Activated CD4-positive, alpha-beta T cell treated with anti-CD3 and anti-CD28 coated beads for 36 hours (primary cell): ENCODE results near the gene SPEM2. TPM values are rescaled to one million over a fixed set of nuclear protein-coding genes. Genes with fewer than 3 reads are reported as not detected.

Experiments used
- ATAC-seq: fragments of 200-7000 bp; cut with Tn5 transposase; one replicate; pipeline ENCODE4 v1.10.0; 2021; ENCODE audit warnings: mild to moderate bottlenecking, moderate library complexity
- CTCF ChIA-PET: fragments of 350-600 bp; sonication (Branson Sonifier 250); formaldehyde crosslinking; loops from one replicate; lab custom pipeline; 2021; ENCODE audit warnings: antibody characterized with exemption; lab: Charles Lee
- POLR2A ChIA-PET: fragments of 350-600 bp; sonication (Branson Sonifier 250); formaldehyde crosslinking; loops from one replicate; lab custom pipeline; 2021; ENCODE audit warnings: antibody characterized with exemption, inconsistent platforms; lab: Charles Lee
- DNase-seq: peaks from one replicate; pipeline ENCODE4 v3.0.0-alpha.2; 2020
- H3K27ac Mint-ChIP-seq: one replicate; pipeline ENCODE4 v1.8.0; 2021; ENCODE audit warnings: mixed read lengths
- H3K27me3 Mint-ChIP-seq: one replicate; pipeline ENCODE4 v1.8.0; 2021; ENCODE audit warnings: mixed read lengths
- H3K36me3 Mint-ChIP-seq: one replicate; pipeline ENCODE4 v1.8.0; 2021; ENCODE audit warnings: low read depth, mixed read lengths
- H3K4me1 Mint-ChIP-seq: one replicate; pipeline ENCODE4 v1.8.0; 2021; ENCODE audit warnings: mixed read lengths
- H3K4me3 Mint-ChIP-seq: one replicate; pipeline ENCODE4 v1.8.0; 2021; ENCODE audit warnings: mild to moderate bottlenecking, moderate library complexity, mixed read lengths
- H3K9me3 Mint-ChIP-seq: one replicate; pipeline ENCODE4 v1.8.0; 2021; ENCODE audit warnings: low read depth, mixed read lengths
- intact Hi-C, 2 experiments: fragments of 100-400 bp; cut with DNase I in 1 of 2; cut with micrococcal nuclease in 1 of 2; formaldehyde crosslinking; loops; one replicate each; pipeline versions ENCODE4 v1.14.2 to v1.15.1; 2022 to 2024; cut with DNase I, micrococcal nuclease
- total RNA-seq, 2 experiments: library from RNA; stranded (reverse); gene quantifications; one replicate each; pipeline ENCODE4 v1.2.3, GENCODE V29; 2021

SPEM2 gene
- total RNA-seq, 2 experiments from 2014 or later: not detected

DNA sequence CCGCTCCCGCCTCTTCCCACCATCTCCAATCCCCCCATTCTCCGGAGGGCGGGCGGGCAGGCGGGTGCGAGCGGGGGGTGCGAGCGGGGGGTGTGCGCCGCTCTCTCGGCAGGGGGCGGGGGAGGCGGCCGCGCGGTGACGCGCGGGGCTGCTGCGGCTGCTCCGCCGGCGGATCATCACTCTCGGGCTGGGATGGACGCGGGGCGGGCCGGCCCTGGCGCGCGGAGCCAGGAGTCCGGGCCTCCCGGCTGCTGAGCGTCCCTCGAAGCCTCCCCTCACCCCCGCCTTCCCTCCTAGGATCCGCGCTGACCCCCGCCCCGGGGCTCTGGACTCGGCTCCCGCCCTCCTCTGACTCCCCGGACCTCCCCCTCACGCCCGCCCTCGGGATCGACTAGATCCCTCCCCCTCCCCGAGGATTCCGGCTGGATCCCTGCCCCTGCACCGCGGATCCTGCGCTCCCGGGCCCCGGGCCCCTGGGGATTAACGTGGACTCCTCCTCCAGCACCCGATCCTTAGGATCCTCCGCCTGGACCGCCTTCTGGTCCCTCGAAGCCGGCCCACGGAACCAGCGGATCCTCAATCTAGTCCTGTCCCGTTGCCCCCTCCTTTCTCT, 20.6 kb upstream of the SPEM2 start:
- peaks cover 16% of the 10 kb centered on the region for H3K4me1 Mint-ChIP-seq
- intact Hi-C loops: loop anchor here (1.0 to 5.0 kb wide), 21 partner anchors 11 to 528 kb away; partner anchors contain the start of genes PLSCR3 (in 2 of the 2), POLR2A (in 2 of the 2), TMEM102 (in 2 of the 2) and CNTROB (in 1 of the 2)
- DNase-seq (peak; percentile 82), ATAC-seq (peak; percentile 38)
- peak overlapping the region; percentile 92 for H3K27ac Mint-ChIP-seq
- ChIA-PET POLR2A (interaction anchor here (0.5 to 2.1 kb wide), 6 partner anchors 31 to 282 kb away, joined by 3 to 13 read pairs (median 4); partner anchors contain the start of genes POLR2A, TMEM102, TP53 and WRAP53), CTCF (interaction anchor here (0.6 to 1.5 kb wide), 8 partner anchors 10 to 452 kb away, joined by 3 to 13 read pairs (median 3); partner anchors contain the start of genes CYB5D1, NAA38, PLSCR3 and TMEM102)
- H3K4me3 Mint-ChIP-seq: peak overlapping the region; percentile 89
- peaks cover 2% of the 10 kb centered on the region for H3K27me3 Mint-ChIP-seq
- H3K36me3 Mint-ChIP-seq: no peaks in the 10 kb centered on the region
- no peaks in the 10 kb centered on the region for H3K9me3 Mint-ChIP-seq

- H3K9me3 Mint-ChIP-seq: no peaks in the 10 kb centered on the region
- no peak for DNase-seq
- ChIA-PET POLR2A (no interaction called here), CTCF (interaction anchor here (1.5 kb wide), 1 partner anchor 452 kb away, joined by 3 read pairs; the partner anchor contains the start of genes CYB5D1 and NAA38)
- peak overlapping the region; percentile 37 for H3K27ac Mint-ChIP-seq
- H3K27me3 Mint-ChIP-seq: peaks cover 2% of the 10 kb centered on the region
- no peaks in the 10 kb centered on the region for H3K36me3 Mint-ChIP-seq
- no peak for ATAC-seq
- peaks cover 16% of the 10 kb centered on the region for H3K4me1 Mint-ChIP-seq
- H3K4me3 Mint-ChIP-seq: peak overlapping the region; percentile 89
- intact Hi-C loops: loop anchor here (2.0 kb wide), 2 partner anchors 167 to 527 kb away; partner anchors contain the start of gene CNTROB (in 1 of the 2)
These were observed 19.8 kb upstream of the SPEM2 start for GRCh38 chr17:7405350-7406234.

DNA sequence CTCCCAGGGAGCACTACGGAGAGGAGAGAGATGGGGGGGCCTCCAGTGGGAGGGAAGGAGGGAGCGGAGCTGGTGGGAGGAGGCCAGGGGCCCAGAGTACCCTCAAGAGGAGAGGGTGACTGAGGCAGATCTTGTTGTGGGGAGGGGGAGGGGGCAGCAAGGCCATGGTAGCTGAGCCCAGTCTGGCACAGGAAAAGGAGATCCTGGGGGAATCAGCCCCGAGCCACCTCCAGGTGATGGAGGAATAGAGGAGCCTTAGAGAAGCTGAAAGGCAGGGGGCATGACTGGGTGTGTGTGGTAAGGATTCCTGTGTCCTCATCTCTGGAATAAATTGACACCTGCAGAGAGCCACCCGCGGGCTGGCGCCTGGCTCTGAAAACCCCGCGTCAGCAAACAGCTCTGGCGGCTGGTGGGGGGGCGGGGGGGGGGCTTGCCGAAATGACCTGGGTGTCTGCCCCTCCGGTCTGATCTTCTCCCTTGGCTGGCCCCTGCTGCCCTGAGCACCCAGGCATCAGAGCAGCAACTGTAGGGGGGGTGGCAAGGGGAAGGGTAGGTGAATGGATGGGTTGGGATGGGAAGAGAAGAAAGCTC, 19.1 kb upstream of the SPEM2 start:
- DNase-seq: no peak
- no peak overlapping the region for H3K27ac Mint-ChIP-seq
- intact Hi-C loops: no loop called here
- CTCF ChIA-PET: interaction anchor here (1.0 kb wide), 1 partner anchor 126 kb away, joined by 3 read pairs; no protein-coding TSS in a partner anchor
- H3K36me3 Mint-ChIP-seq: no peaks in the 10 kb centered on the region
- H3K9me3 Mint-ChIP-seq: no peaks in the 10 kb centered on the region
- H3K27me3 Mint-ChIP-seq: peaks cover 2% of the 10 kb centered on the region
- ATAC-seq: no peak
- H3K4me1 Mint-ChIP-seq: peaks cover 16% of the 10 kb centered on the region
- POLR2A ChIA-PET: no interaction called here
- peak overlapping the region; percentile 64 for H3K4me3 Mint-ChIP-seq

DNA sequence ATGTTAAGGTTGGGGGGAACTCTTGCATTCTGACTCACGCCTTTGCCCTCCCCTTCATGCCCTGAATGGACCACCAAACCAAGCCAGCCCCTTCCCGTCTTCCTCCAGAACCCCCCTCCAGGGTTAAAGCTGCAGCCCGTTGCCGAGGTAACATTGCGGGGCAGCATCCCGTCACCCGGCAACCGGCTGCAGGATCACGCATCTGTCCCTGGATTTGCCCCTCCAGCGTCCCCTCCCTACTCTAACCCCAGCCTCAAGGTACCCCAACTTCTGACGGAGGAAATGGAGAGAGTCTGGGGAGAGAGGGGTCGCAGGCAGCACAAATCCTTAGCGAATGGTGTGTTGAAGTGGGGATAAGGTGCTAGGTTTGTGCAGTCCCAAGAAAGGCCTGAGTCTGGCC, 18.3 kb upstream of the SPEM2 start:
- CTCF ChIA-PET: interaction anchor here (0.6 to 1.0 kb wide), 3 partner anchors 91 to 126 kb away, joined by 3 read pairs; partner anchors contain the start of gene SLC2A4
- peaks cover 16% of the 10 kb centered on the region for H3K4me1 Mint-ChIP-seq
- POLR2A ChIA-PET: no interaction called here

GRCh38 chr17:7407485-7408251, 17.7 kb upstream of the SPEM2 start, which contains the start of gene NLGN2:
TSS of gene NLGN2 (plus strand) at chr17:7407845. CDS start at chr17:7408256, 411 bp downstream.
- no peaks in the 10 kb centered on the region for H3K9me3 Mint-ChIP-seq
- DNase-seq (no peak), ATAC-seq (no peak)
- POLR2A ChIA-PET: interaction anchor here (0.7 kb wide), 1 partner anchor 376 kb away, joined by 4 read pairs; no protein-coding TSS in a partner anchor
- no peak within 1 kb of the TSS for H3K27ac Mint-ChIP-seq
- H3K27me3 Mint-ChIP-seq: peaks cover 2% of the 10 kb centered on the region
- H3K4me3 Mint-ChIP-seq: no peak within 1 kb of the TSS
- peaks cover 15% of the 10 kb centered on the region for H3K4me1 Mint-ChIP-seq
- H3K36me3 Mint-ChIP-seq: no peaks in the 10 kb centered on the region
- intact Hi-C loops: no loop called here
- CTCF ChIA-PET: interaction anchor here (0.6 kb wide), 2 partner anchors 90 to 126 kb away, joined by 3 read pairs; partner anchors contain the start of gene SLC2A4

More for the DNA sequence above, 18.3 kb upstream of the SPEM2 start:
- Mint-ChIP-seq H3K9me3 (no peaks in the 10 kb centered on the region), H3K4me3 (no peak overlapping the region), H3K36me3 (no peaks in the 10 kb centered on the region), H3K27ac (no peak overlapping the region), H3K27me3 (peaks cover 2% of the 10 kb centered on the region)
- ATAC-seq: no peak
- no peak for DNase-seq
- intact Hi-C loops: no loop called here

DNA sequence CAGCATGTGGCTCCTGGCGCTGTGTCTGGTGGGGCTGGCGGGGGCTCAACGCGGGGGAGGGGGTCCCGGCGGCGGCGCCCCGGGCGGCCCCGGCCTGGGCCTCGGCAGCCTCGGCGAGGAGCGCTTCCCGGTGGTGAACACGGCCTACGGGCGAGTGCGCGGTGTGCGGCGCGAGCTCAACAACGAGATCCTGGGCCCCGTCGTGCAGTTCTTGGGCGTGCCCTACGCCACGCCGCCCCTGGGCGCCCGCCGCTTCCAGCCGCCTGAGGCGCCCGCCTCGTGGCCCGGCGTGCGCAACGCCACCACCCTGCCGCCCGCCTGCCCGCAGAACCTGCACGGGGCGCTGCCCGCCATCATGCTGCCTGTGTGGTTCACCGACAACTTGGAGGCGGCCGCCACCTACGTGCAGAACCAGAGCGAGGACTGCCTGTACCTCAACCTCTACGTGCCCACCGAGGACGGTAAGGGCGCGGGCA, 17.1 kb upstream of the SPEM2 start:
- peaks cover 2% of the 10 kb centered on the region for H3K27me3 Mint-ChIP-seq
- no peak for ATAC-seq
- DNase-seq: peak; percentile 54
- peaks cover 9% of the 10 kb centered on the region for H3K4me1 Mint-ChIP-seq
- no peaks in the 10 kb centered on the region for H3K36me3 Mint-ChIP-seq
- no peak overlapping the region for H3K4me3 Mint-ChIP-seq
- H3K9me3 Mint-ChIP-seq: no peaks in the 10 kb centered on the region
- intact Hi-C loops: no loop called here
- H3K27ac Mint-ChIP-seq: no peak overlapping the region
- CTCF ChIA-PET: no interaction called here
- POLR2A ChIA-PET: interaction anchor here (0.7 kb wide), 1 partner anchor 377 kb away, joined by 4 read pairs; no protein-coding TSS in a partner anchor

GRCh38 chr17:7408863-7409262, 16.6 kb upstream of the SPEM2 start:
- Mint-ChIP-seq H3K27ac (no peak overlapping the region), H3K36me3 (no peaks in the 10 kb centered on the region), H3K9me3 (no peaks in the 10 kb centered on the region), H3K27me3 (peaks cover 2% of the 10 kb centered on the region), H3K4me1 (peaks cover 8% of the 10 kb centered on the region), H3K4me3 (no peak overlapping the region)
- no peak for ATAC-seq
- intact Hi-C loops: no loop called here
- ChIA-PET CTCF (interaction anchor here (0.5 kb wide), 1 partner anchor 20 kb away, joined by 3 read pairs; no protein-coding TSS in a partner anchor), POLR2A (no interaction called here)
- no peak for DNase-seq

- DNase-seq (no peak), ATAC-seq (no peak)
- H3K27me3 Mint-ChIP-seq: peaks cover 2% of the 10 kb centered on the region
- CTCF ChIA-PET: no interaction called here
- intact Hi-C loops: no loop called here
- no peaks in the 10 kb centered on the region for H3K36me3 Mint-ChIP-seq
- POLR2A ChIA-PET: no interaction called here
- no peak overlapping the region for H3K4me3 Mint-ChIP-seq
- no peaks in the 10 kb centered on the region for H3K9me3 Mint-ChIP-seq
- peaks cover 8% of the 10 kb centered on the region for H3K4me1 Mint-ChIP-seq
- no peak overlapping the region for H3K27ac Mint-ChIP-seq
These were observed 15.7 kb upstream of the SPEM2 start for GRCh38 chr17:7409716-7410115.

- Mint-ChIP-seq H3K36me3 (no peaks in the 10 kb centered on the region), H3K27me3 (no peaks in the 10 kb centered on the region), H3K4me3 (no peak overlapping the region), H3K9me3 (no peaks in the 10 kb centered on the region), H3K4me1 (peaks cover 7% of the 10 kb centered on the region), H3K27ac (no peak overlapping the region)
- intact Hi-C loops: no loop called here
- peak; percentile 26 for DNase-seq
- ChIA-PET CTCF (no interaction called here), POLR2A (no interaction called here)
- no peak for ATAC-seq
These were observed 14.6 kb upstream of the SPEM2 start for GRCh38 chr17:7410634-7411426.

- ATAC-seq: no peak
- intact Hi-C loops: no loop called here
- POLR2A ChIA-PET: no interaction called here
- CTCF ChIA-PET: no interaction called here
- DNase-seq: no peak
- H3K27me3 Mint-ChIP-seq: no peaks in the 10 kb centered on the region
- no peaks in the 10 kb centered on the region for H3K36me3 Mint-ChIP-seq
- no peak overlapping the region for H3K4me3 Mint-ChIP-seq
- H3K4me1 Mint-ChIP-seq: peaks cover 5% of the 10 kb centered on the region
- H3K9me3 Mint-ChIP-seq: no peaks in the 10 kb centered on the region
- no peak overlapping the region for H3K27ac Mint-ChIP-seq
These were observed 14.0 kb upstream of the SPEM2 start for GRCh38 chr17:7411427-7411750.
